Measurements from ENCODE around the gene DHODH.

The DHODH gene

GRCh38 chr16:72013888-72014581 lies 5.5 kb downstream of the DHODH start:
- no peak for DNase-seq

GRCh38 chr16:72014675-72015074 lies 6.1 kb downstream of the DHODH start:
- no peak for DNase-seq

- no peak for DNase-seq
Observed at GRCh38 chr16:72015124-72015523, 6.6 kb downstream of the DHODH start.

GRCh38 chr16:72018470-72018869 lies 9.9 kb downstream of the DHODH start:
- no peak for DNase-seq

GRCh38 chr16:72021043-72021442 lies 12.5 kb downstream of the DHODH start:
- no peak for DNase-seq

- DNase-seq: no peak
Observed at GRCh38 chr16:72022127-72022526, 13.6 kb downstream of the DHODH start.

- DNase-seq: no peak
Observed at GRCh38 chr16:72023962-72024361, 15.4 kb downstream of the DHODH start.

- no peak for DNase-seq
Observed at GRCh38 chr16:72024862-72025382, 16.4 kb downstream of the DHODH start.

- no peak for DNase-seq
Observed at GRCh38 chr16:72025404-72026114, 17.0 kb downstream of the DHODH start.

GRCh38 chr16:72027669-72028378 lies 19.3 kb downstream of the DHODH start:
- DNase-seq: no peak

GRCh38 chr16:72029567-72030271 lies 21.2 kb downstream of the DHODH start:
- DNase-seq: no peak

- no peak for DNase-seq
Observed at GRCh38 chr16:72033437-72033836, 24.9 kb downstream of the DHODH start.

GRCh38 chr16:72036098-72036497 lies 27.6 kb downstream of the DHODH start:
- DNase-seq: no peak

GRCh38 chr16:72042157-72042660 lies 33.7 kb downstream of the DHODH start:
- no peak for DNase-seq

GRCh38 chr16:72043058-72043457 lies 34.5 kb downstream of the DHODH start:
- DNase-seq: no peak

GRCh38 chr16:72043539-72043938 lies 35.0 kb downstream of the DHODH start:
- no peak for DNase-seq

GRCh38 chr16:72044296-72044695 lies 35.8 kb downstream of the DHODH start:
- no peak for DNase-seq

GRCh38 chr16:72044825-72045359 lies 36.3 kb downstream of the DHODH start:
- DNase-seq: no peak

- no peak for DNase-seq
Observed at GRCh38 chr16:72049110-72049509, 40.6 kb downstream of the DHODH start.

GRCh38 chr16:72050769-72051464 lies 42.4 kb downstream of the DHODH start:
- no peak for DNase-seq

- DNase-seq: no peak
Observed at GRCh38 chr16:72051818-72052217, 43.3 kb downstream of the DHODH start.
